ENCODE results near the gene BRD3. TPM values are rescaled to one million over a fixed set of nuclear protein-coding genes. Genes with fewer than 3 reads are reported as not detected.

Gene BRD3
- total RNA-seq, 2 experiments from 2014 or later, result 34.2 to 36.6 TPM

- H3K4me3 Mint-ChIP-seq, result no peak overlapping the region
- no peak overlapping the region for H3K27ac Mint-ChIP-seq
- no peaks in the 10 kb centered on the region for H3K9me3 Mint-ChIP-seq
- DNase-seq, result no peak
- H3K4me1 Mint-ChIP-seq (ENCODE audit: low read depth), result no peaks in the 10 kb centered on the region
- peaks cover 9% of the 10 kb centered on the region for H3K36me3 Mint-ChIP-seq (ENCODE audit: low read depth)
- CTCF ChIA-PET, result no interaction called here
- H3K27me3 Mint-ChIP-seq (ENCODE audit: low read depth), result no peaks in the 10 kb centered on the region
- intact Hi-C loops (cut with micrococcal nuclease), result no loop called here
Measured at GRCh38 chr9:134049236-134049635, 18.6 kb downstream of the BRD3 start.

- Mint-ChIP-seq H3K4me1 (ENCODE audit: low read depth) (no peaks in the 10 kb centered on the region), H3K4me3 (no peak overlapping the region), H3K9me3 (no peaks in the 10 kb centered on the region), H3K27ac (no peak overlapping the region), H3K27me3 (ENCODE audit: low read depth) (no peaks in the 10 kb centered on the region), H3K36me3 (ENCODE audit: low read depth) (peaks cover 9% of the 10 kb centered on the region)
- CTCF ChIA-PET, result no interaction called here
- no peak for DNase-seq
- intact Hi-C loops (cut with micrococcal nuclease), result no loop called here
Measured at GRCh38 chr9:134048582-134048968, 19.3 kb downstream of the BRD3 start.

- Mint-ChIP-seq H3K36me3 (ENCODE audit: low read depth) (peaks cover 9% of the 10 kb centered on the region), H3K4me1 (ENCODE audit: low read depth) (no peaks in the 10 kb centered on the region), H3K27ac (no peak overlapping the region), H3K27me3 (ENCODE audit: low read depth) (no peaks in the 10 kb centered on the region), H3K4me3 (no peak overlapping the region), H3K9me3 (no peaks in the 10 kb centered on the region)
- DNase-seq, result no peak
- CTCF ChIA-PET, result no interaction called here
- intact Hi-C loops (cut with micrococcal nuclease), result no loop called here
Measured at GRCh38 chr9:134047868-134048581, 19.8 kb downstream of the BRD3 start.

- intact Hi-C loops (cut with micrococcal nuclease), result no loop called here
- Mint-ChIP-seq H3K9me3 (no peaks in the 10 kb centered on the region), H3K36me3 (ENCODE audit: low read depth) (peaks cover 9% of the 10 kb centered on the region), H3K27ac (no peak overlapping the region), H3K4me1 (ENCODE audit: low read depth) (no peaks in the 10 kb centered on the region), H3K4me3 (no peak overlapping the region), H3K27me3 (ENCODE audit: low read depth) (no peaks in the 10 kb centered on the region)
- no peak for DNase-seq
- CTCF ChIA-PET, result no interaction called here
Measured at GRCh38 chr9:134046894-134047681, 20.7 kb downstream of the BRD3 start.

- intact Hi-C loops (cut with micrococcal nuclease), result no loop called here
- no peak for DNase-seq
- Mint-ChIP-seq H3K27me3 (ENCODE audit: low read depth) (no peaks in the 10 kb centered on the region), H3K9me3 (no peaks in the 10 kb centered on the region), H3K4me1 (ENCODE audit: low read depth) (no peaks in the 10 kb centered on the region), H3K27ac (no peak overlapping the region), H3K4me3 (no peak overlapping the region), H3K36me3 (ENCODE audit: low read depth) (peaks cover 8% of the 10 kb centered on the region)
- CTCF ChIA-PET, result interaction anchor here (1.0 kb wide), 1 partner anchor 133 kb away, joined by 3 read pairs; no protein-coding TSS in a partner anchor
Measured at GRCh38 chr9:134045841-134046544, 21.8 kb downstream of the BRD3 start.

GRCh38 chr9:134044944-134045343 is 22.9 kb downstream of the BRD3 start:
- CTCF ChIA-PET, result interaction anchor here (1.0 kb wide), 1 partner anchor 134 kb away, joined by 3 read pairs; no protein-coding TSS in a partner anchor
- H3K27ac Mint-ChIP-seq, result no peak overlapping the region
- DNase-seq, result no peak
- H3K4me3 Mint-ChIP-seq, result no peak overlapping the region
- H3K4me1 Mint-ChIP-seq (ENCODE audit: low read depth), result no peaks in the 10 kb centered on the region
- peaks cover 13% of the 10 kb centered on the region for H3K36me3 Mint-ChIP-seq (ENCODE audit: low read depth)
- H3K27me3 Mint-ChIP-seq (ENCODE audit: low read depth), result no peaks in the 10 kb centered on the region
- H3K9me3 Mint-ChIP-seq, result no peaks in the 10 kb centered on the region
- intact Hi-C loops (cut with micrococcal nuclease), result no loop called here

- no peaks in the 10 kb centered on the region for H3K4me1 Mint-ChIP-seq (ENCODE audit: low read depth)
- intact Hi-C loops (cut with micrococcal nuclease), result no loop called here
- peaks cover 24% of the 10 kb centered on the region for H3K36me3 Mint-ChIP-seq (ENCODE audit: low read depth)
- no peaks in the 10 kb centered on the region for H3K27me3 Mint-ChIP-seq (ENCODE audit: low read depth)
- H3K27ac Mint-ChIP-seq, result no peak overlapping the region
- H3K4me3 Mint-ChIP-seq, result no peak overlapping the region
- DNase-seq, result no peak
- CTCF ChIA-PET, result no interaction called here
- H3K9me3 Mint-ChIP-seq, result no peaks in the 10 kb centered on the region
Measured at GRCh38 chr9:134043531-134043988, 24.3 kb downstream of the BRD3 start.

GRCh38 chr9:134041649-134041962 is 26.2 kb downstream of the BRD3 start:
- no peaks in the 10 kb centered on the region for H3K4me1 Mint-ChIP-seq (ENCODE audit: low read depth)
- CTCF ChIA-PET, result no interaction called here
- DNase-seq, result no peak
- intact Hi-C loops (cut with micrococcal nuclease), result no loop called here
- H3K36me3 Mint-ChIP-seq (ENCODE audit: low read depth), result peaks cover 33% of the 10 kb centered on the region
- no peaks in the 10 kb centered on the region for H3K27me3 Mint-ChIP-seq (ENCODE audit: low read depth)
- no peak overlapping the region for H3K4me3 Mint-ChIP-seq
- H3K9me3 Mint-ChIP-seq, result no peaks in the 10 kb centered on the region
- H3K27ac Mint-ChIP-seq, result no peak overlapping the region

- Mint-ChIP-seq H3K27ac (no peak overlapping the region), H3K36me3 (ENCODE audit: low read depth) (peaks cover 35% of the 10 kb centered on the region), H3K4me1 (ENCODE audit: low read depth) (no peaks in the 10 kb centered on the region), H3K27me3 (ENCODE audit: low read depth) (no peaks in the 10 kb centered on the region), H3K4me3 (no peak overlapping the region), H3K9me3 (no peaks in the 10 kb centered on the region)
- intact Hi-C loops (cut with micrococcal nuclease), result no loop called here
- CTCF ChIA-PET, result no interaction called here
- no peak for DNase-seq
Measured at GRCh38 chr9:134040781-134041648, 26.8 kb downstream of the BRD3 start.

GRCh38 chr9:134040176-134040565 is 27.7 kb downstream of the BRD3 start:
- Mint-ChIP-seq H3K9me3 (no peaks in the 10 kb centered on the region), H3K4me3 (no peak overlapping the region), H3K27me3 (ENCODE audit: low read depth) (no peaks in the 10 kb centered on the region), H3K27ac (no peak overlapping the region), H3K36me3 (ENCODE audit: low read depth) (peaks cover 37% of the 10 kb centered on the region), H3K4me1 (ENCODE audit: low read depth) (no peaks in the 10 kb centered on the region)
- CTCF ChIA-PET, result no interaction called here
- intact Hi-C loops (cut with micrococcal nuclease), result no loop called here
- no peak for DNase-seq

GRCh38 chr9:134039386-134040175 is 28.2 kb downstream of the BRD3 start:
- H3K4me3 Mint-ChIP-seq, result no peak overlapping the region
- H3K4me1 Mint-ChIP-seq (ENCODE audit: low read depth), result no peaks in the 10 kb centered on the region
- CTCF ChIA-PET, result no interaction called here
- H3K9me3 Mint-ChIP-seq, result no peaks in the 10 kb centered on the region
- DNase-seq, result no peak
- H3K27me3 Mint-ChIP-seq (ENCODE audit: low read depth), result no peaks in the 10 kb centered on the region
- intact Hi-C loops (cut with micrococcal nuclease), result no loop called here
- no peak overlapping the region for H3K27ac Mint-ChIP-seq
- H3K36me3 Mint-ChIP-seq (ENCODE audit: low read depth), result peaks cover 38% of the 10 kb centered on the region
